GM12875 (cell line): ENCODE measurements around the gene SEMA6A.

ENCODE experiments used
- H3K4me3 ChIP-seq: one replicate; pipeline ENCODE4 v1.5.1; 2011; ENCODE audit warnings: low read depth, low read length, control low read depth
- TF ChIP-seq, protein P1 (sequence below): IDR thresholded peaks from 2 replicates; pipeline ENCODE4 v1.5.1; 2011; ENCODE audit warnings: low read depth, mild to moderate bottlenecking, control low read depth, inconsistent platforms, low read length, moderate library complexity, borderline replicate concordance; ENCODE audit not compliant: insufficient read depth

The SEMA6A gene

DNA sequence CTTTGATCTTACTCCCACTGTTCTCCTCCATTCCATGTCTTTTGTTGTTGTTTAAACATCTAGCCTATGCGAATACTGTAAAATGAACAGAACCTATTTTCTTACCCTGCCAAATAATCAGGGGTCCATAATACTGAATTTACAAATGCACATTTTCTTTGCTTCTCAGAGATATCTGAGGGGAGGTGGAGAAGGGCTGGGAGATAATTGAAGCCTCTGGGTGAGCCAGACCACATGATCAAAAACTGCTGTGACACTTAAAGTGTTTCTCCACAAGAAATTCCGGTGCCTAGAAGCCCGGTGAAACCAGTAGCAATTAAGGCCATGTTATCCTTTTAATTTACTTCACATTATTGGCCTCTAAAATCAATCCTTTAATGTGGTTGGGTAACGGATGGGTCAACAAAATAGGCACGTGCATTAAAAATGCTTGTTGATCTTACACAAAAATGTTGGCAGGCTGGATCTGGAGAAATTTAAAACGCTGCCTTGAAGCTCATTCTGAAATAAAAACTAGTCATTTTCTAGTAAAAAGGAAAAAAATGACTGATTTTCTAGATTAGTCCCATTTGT, 10.8 kb downstream of the SEMA6A start:
- no peak overlapping the region for H3K4me3 ChIP-seq
- TF ChIP-seq, protein P1, sequence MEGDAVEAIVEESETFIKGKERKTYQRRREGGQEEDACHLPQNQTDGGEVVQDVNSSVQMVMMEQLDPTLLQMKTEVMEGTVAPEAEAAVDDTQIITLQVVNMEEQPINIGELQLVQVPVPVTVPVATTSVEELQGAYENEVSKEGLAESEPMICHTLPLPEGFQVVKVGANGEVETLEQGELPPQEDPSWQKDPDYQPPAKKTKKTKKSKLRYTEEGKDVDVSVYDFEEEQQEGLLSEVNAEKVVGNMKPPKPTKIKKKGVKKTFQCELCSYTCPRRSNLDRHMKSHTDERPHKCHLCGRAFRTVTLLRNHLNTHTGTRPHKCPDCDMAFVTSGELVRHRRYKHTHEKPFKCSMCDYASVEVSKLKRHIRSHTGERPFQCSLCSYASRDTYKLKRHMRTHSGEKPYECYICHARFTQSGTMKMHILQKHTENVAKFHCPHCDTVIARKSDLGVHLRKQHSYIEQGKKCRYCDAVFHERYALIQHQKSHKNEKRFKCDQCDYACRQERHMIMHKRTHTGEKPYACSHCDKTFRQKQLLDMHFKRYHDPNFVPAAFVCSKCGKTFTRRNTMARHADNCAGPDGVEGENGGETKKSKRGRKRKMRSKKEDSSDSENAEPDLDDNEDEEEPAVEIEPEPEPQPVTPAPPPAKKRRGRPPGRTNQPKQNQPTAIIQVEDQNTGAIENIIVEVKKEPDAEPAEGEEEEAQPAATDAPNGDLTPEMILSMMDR, result no peak

GRCh38 chr5:116562669-116563068, 12.0 kb downstream of the SEMA6A start:
- H3K4me3 ChIP-seq, result no peak overlapping the region
- TF ChIP-seq, protein P1, result no peak

- TF ChIP-seq, protein P1, result no peak
- no peak overlapping the region for H3K4me3 ChIP-seq
These were observed 13.0 kb downstream of the SEMA6A start for GRCh38 chr5:116561658-116562057.

DNA sequence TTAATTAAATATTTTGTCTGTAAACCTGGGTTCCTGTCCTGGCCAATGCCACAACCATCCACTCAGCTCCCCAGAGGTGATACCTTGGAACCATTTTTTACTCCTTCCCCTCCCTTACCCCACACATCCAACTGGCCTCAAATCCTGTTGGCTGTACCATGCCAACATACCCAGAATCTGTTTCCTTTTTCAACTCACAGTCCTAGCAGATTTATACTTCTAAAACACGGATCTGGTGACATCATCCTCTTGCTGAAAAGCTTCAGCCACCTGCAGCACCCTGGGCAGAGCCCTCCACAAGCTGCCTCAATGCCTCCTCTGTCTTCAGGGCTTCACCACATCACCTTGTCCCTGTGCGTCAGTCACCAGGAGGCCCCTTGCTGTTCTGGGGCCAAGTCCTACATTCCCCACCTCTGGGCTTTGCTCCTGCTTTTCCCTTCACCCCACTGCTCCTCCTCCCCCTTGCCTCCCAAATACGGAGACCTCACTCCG, 14.9 kb downstream of the SEMA6A start:
- no peak overlapping the region for H3K4me3 ChIP-seq

GRCh38 chr5:116559239-116559638, 15.4 kb downstream of the SEMA6A start:
- TF ChIP-seq, protein P1, result no peak
- no peak overlapping the region for H3K4me3 ChIP-seq

More for the DNA sequence above, 14.9 kb downstream of the SEMA6A start:
- TF ChIP-seq, protein P1, result no peak

DNA sequence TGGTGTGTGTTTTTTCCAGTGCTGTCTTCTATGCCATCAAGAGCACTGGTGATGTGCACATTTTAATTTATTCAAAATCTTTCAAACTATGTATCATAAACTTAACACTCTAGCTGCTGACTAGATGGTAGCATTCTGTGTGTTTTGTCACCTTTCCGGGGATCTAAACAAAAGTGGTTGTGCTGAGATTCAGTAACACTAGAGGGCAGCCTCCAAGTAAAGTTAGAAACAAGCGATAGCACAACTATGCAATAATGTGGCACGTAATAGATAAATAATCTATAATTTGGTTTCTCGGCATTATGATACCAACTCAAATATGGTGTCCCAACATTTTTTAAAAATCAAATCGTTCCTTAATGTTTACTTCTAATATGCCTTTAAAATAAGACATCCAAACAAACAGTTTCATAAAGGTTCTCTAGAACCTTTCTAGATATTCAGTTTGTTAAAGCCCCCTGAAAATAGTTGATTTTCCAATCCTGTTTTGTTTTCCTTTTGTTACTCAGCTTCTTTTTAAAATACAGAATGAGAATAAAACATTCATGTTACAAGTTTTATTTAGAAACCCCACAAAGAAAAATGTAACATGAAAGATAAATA, 16.9 kb downstream of the SEMA6A start:
- TF ChIP-seq, protein P1, result peak; percentile 48; the same call in 1 of the 2 replicates
- no peak overlapping the region for H3K4me3 ChIP-seq

GRCh38 chr5:116554764-116555163, 19.9 kb downstream of the SEMA6A start:
- H3K4me3 ChIP-seq, result no peak overlapping the region
- TF ChIP-seq, protein P1, result no peak
